ENCODE measurements around the gene GJA4. TPM values are rescaled to one million over a fixed set of nuclear protein-coding genes. Genes with fewer than 3 reads are reported as not detected.

GJA4 gene
- total and polyA plus RNA-seq, 7 donors: 0.60 to 14.7 (median 7.2) TPM; not detected in 1

DNA sequence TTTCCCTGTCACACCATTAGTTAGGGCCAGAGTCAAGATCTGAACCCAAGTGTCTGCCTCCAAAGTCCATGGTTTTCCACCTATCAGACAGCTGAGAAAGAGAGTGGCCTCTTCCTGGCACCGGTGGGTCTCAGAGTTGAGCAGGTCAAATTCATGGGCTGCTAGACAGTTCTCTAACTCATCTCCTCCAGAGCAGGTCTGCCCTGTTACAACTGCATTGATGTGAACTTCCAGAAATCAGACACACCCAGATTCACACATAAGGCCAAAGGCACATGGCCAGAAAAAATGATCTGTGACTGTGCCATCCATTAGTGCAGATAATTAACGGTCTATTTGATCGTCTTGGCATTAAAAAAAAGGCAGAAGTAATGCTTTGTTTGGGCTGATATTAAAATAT is 49.3 kb downstream of the GJA4 start:
- no peaks in the 10 kb centered on the region for H3K9me3 ChIP-seq
- 57 to 60% methylated on average over 3 of the region's 3 CpGs for WGBS, 2 donors
- H3K4me1 ChIP-seq: peaks cover 0 to 3% (median 0%) of the 10 kb centered on the region in 4 donors
- H3K36me3 ChIP-seq: no peaks in the 10 kb centered on the region
- no peak for TF ChIP-seq EP300 (IDR thresholded peaks at IDR 0.05)
- TF ChIP-seq POLR2A (IDR thresholded peaks at IDR 0.05): no peak
- TF ChIP-seq POLR2AphosphoS5 (IDR thresholded peaks at IDR 0.05): no peak
- TF ChIP-seq CTCF (IDR thresholded peaks at IDR 0.05): no peak
- H3K4me3 ChIP-seq: no peak overlapping the region
- intact Hi-C loops (cut with DNase I): no loop called here
- no peak overlapping the region for H3K27ac ChIP-seq
- H3K27me3 ChIP-seq: no peaks in the 10 kb centered on the region
- no peak for DNase-seq

DNA sequence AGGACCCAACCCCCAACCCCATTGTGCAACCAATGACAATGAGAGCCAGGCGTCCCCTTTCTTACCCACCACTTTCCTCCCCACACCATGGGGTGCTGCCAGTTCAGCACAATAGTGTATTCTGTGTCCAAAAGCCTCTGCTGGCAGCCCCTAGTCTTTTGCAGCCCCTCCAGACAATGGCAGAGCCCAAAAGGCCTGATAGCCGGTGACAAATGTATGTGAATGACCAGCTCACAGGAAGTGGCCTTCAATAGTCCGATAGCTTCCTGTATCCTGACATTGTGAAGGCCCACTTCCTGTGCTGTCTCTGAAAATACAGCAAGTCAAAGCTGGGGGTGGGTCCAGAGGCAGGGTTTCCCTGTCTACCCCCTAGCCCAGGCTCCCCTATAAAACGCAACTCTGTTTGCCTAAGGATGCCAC is 50.2 kb downstream of the GJA4 start:
- Histone ChIP-seq H3K9me3 (no peaks in the 10 kb centered on the region), H3K27me3 (no peaks in the 10 kb centered on the region), H3K36me3 (no peaks in the 10 kb centered on the region), H3K27ac (no peak overlapping the region), H3K4me3 (no peak overlapping the region), H3K4me1 (peaks cover 0 to 6% (median 0%) of the 10 kb centered on the region in 4 donors)
- no peak for DNase-seq
- intact Hi-C loops (cut with DNase I): no loop called here
- TF ChIP-seq CTCF (IDR thresholded peaks at IDR 0.05): no peak
- TF ChIP-seq POLR2AphosphoS5 (IDR thresholded peaks at IDR 0.05): no peak
- no peak for TF ChIP-seq EP300 (IDR thresholded peaks at IDR 0.05)
- no peak for TF ChIP-seq POLR2A (IDR thresholded peaks at IDR 0.05)
- WGBS, 2 donors: 85 to 91% methylated on average over 4 of the region's 4 CpGs

GRCh38 chr1:34843392-34844251 is 50.8 kb downstream of the GJA4 start:
- no peak overlapping the region for H3K4me3 ChIP-seq
- no peaks in the 10 kb centered on the region for H3K9me3 ChIP-seq
- intact Hi-C loops (cut with DNase I): no loop called here
- H3K27me3 ChIP-seq: no peaks in the 10 kb centered on the region
- 74 to 78% methylated on average over 14 of the region's 14 CpGs for WGBS, 2 donors
- no peak for DNase-seq
- peak overlapping the region in 1 of 4 donors; percentile 9 for H3K27ac ChIP-seq
- H3K4me1 ChIP-seq: peaks cover 0 to 6% (median 0%) of the 10 kb centered on the region in 4 donors
- TF ChIP-seq CTCF (IDR thresholded peaks at IDR 0.05) (no peak), POLR2A (IDR thresholded peaks at IDR 0.05) (no peak), POLR2AphosphoS5 (IDR thresholded peaks at IDR 0.05) (no peak), EP300 (IDR thresholded peaks at IDR 0.05) (no peak)
- no peaks in the 10 kb centered on the region for H3K36me3 ChIP-seq

DNA sequence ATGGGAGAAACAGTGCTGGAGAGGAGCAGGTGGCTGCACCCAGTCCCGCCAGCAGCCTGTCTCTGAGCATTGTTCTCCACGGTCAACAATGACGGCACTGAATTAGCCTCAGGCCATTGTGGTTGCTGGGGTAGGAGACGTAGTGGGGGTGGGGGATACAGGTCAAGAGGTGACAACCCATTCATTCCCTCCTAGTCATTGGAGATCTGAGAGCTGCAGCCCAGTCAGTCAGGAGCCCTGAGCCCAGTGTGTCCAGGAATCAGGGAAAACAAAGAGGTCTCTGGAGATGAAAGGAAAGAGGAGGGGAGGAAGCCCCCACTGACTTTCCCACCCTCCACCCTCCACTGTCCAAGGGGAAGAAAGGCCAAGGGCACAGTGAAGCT is 51.4 kb downstream of the GJA4 start:
- WGBS, 2 donors: 79 to 93% methylated on average over 4 of the region's 4 CpGs
- intact Hi-C loops (cut with DNase I): no loop called here
- Histone ChIP-seq H3K4me1 (peaks cover 0 to 6% (median 0%) of the 10 kb centered on the region in 4 donors), H3K9me3 (no peaks in the 10 kb centered on the region), H3K27me3 (no peaks in the 10 kb centered on the region), H3K4me3 (no peak overlapping the region), H3K36me3 (no peaks in the 10 kb centered on the region), H3K27ac (peak overlapping the region in 1 of 4 donors; percentile 9)
- TF ChIP-seq POLR2AphosphoS5 (IDR thresholded peaks at IDR 0.05) (no peak), CTCF (IDR thresholded peaks at IDR 0.05) (no peak), EP300 (IDR thresholded peaks at IDR 0.05) (no peak), POLR2A (IDR thresholded peaks at IDR 0.05) (no peak)
- DNase-seq: no peak

Other genes starting within 250 kb of the GJA4 start
- not detected for gene GJB5, start 38.0 kb upstream of the GJA4 start, total RNA-seq
- under 1 TPM in 1 of 3 donors, not detected in 2; 0.69 TPM for gene GJB5, start 38.0 kb upstream of the GJA4 start, polyA plus RNA-seq
- gene GJB4, start 33.3 kb upstream of the GJA4 start, total RNA-seq: not detected
- gene GJB4, start 33.3 kb upstream of the GJA4 start, polyA plus RNA-seq: under 1 TPM in 1 of 3 donors, not detected in 2; 0.39 TPM
- not detected for gene GJB3, start 11.8 kb upstream of the GJA4 start, total RNA-seq
- gene GJB3, start 11.8 kb upstream of the GJA4 start, polyA plus RNA-seq: 10 to 100 TPM in 1 of 3 donors, 1 to 10 TPM in 2; 1.2 to 11.0 (median 1.8) TPM
- 10 to 100 TPM; 18.0 to 25.3 (median 23.7) TPM for gene SMIM12, start 66.8 kb downstream of the GJA4 start, total RNA-seq
- 10 to 100 TPM; 43.2 to 63.1 (median 45.1) TPM for gene SMIM12, start 66.8 kb downstream of the GJA4 start, polyA plus RNA-seq
- gene DLGAP3, start 136.7 kb downstream of the GJA4 start, total RNA-seq: under 1 TPM; 0.36 to 0.68 (median 0.52) TPM
- gene DLGAP3, start 136.7 kb downstream of the GJA4 start, polyA plus RNA-seq: under 1 TPM in 1 of 3 donors, not detected in 2; 0.63 TPM
- gene TMEM35B, start 192.3 kb downstream of the GJA4 start, total RNA-seq: 10 to 100 TPM; 18.6 to 53.8 (median 29.0) TPM
- 10 to 100 TPM in 1 of 3 donors, 1 to 10 TPM in 2; 7.6 to 38.8 (median 9.0) TPM for gene TMEM35B, start 192.3 kb downstream of the GJA4 start, polyA plus RNA-seq
- 10 to 100 TPM; 12.3 to 18.0 (median 14.5) TPM for gene ZMYM6, start 238.9 kb downstream of the GJA4 start, total RNA-seq
- 1 to 10 TPM; 5.4 to 8.7 (median 6.7) TPM for gene ZMYM6, start 238.9 kb downstream of the GJA4 start, polyA plus RNA-seq

All from sigmoid colon (tissue), 7 donors.